ENCODE measurements around the gene VPS35.

The VPS35 gene

DNA sequence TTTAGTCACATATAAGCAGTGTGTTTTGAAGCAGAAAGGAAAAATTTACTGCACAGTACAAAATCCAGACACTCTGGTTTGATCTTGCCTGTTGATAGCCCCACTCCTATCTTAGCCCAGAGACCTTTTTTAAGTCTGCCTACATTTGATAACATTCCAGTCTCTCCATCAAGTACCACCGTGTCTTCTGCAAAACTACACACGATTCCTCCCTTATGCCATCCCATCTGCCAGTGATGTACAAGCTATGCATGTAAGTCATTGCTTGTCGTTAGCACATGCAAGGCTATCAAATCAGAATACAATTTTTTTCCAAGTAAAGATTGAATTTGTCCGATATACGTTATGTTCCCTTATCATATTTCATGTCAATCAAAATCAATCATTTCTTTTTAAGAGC, 82.7 kb downstream of the VPS35 start:
- no peak for DNase-seq

Measured in fibroblast of skin of right biceps (primary cell).